WTC11 (cell line): ENCODE data around the gene DEDD2. TPM values are rescaled to one million over a fixed set of nuclear protein-coding genes. Genes with fewer than 3 reads are reported as not detected.

Source experiments
- ATAC-seq: fragments of 200-7000 bp; cut with Tn5 transposase; 2 replicates; pipeline ENCODE4 v1.10.0; 2021; ENCODE audit warnings: mild to moderate bottlenecking, moderate library complexity
- CTCF ChIA-PET: fragments of 300-600 bp; sonication (Branson Sonifier 250); formaldehyde crosslinking; loops from one replicate; lab custom pipeline; 2021; ENCODE audit warnings: antibody characterized with exemption; lab: Charles Lee
- POLR2A ChIA-PET: fragments of 350-600 bp; sonication (Branson Sonifier 250); formaldehyde crosslinking; loops from one replicate; lab custom pipeline; 2021; ENCODE audit warnings: antibody characterized with exemption; lab: Charles Lee
- DNase-seq: peaks from one replicate; pipeline ENCODE4 v3.0.0; 2021; ENCODE audit warnings: low spot score
- H3K27ac Mint-ChIP-seq: 2 replicates; pipeline ENCODE4 v1.8.0; 2021; ENCODE audit warnings: mixed read lengths
- H3K27me3 Mint-ChIP-seq: 2 replicates; pipeline ENCODE4 v1.8.0; 2021; ENCODE audit warnings: low read depth, mild to moderate bottlenecking, moderate library complexity, mixed read lengths
- H3K36me3 Mint-ChIP-seq: 2 replicates; pipeline ENCODE4 v1.8.0; 2021; ENCODE audit warnings: mixed read lengths
- H3K4me1 Mint-ChIP-seq: 2 replicates; pipeline ENCODE4 v1.8.0; 2022; ENCODE audit warnings: mixed read lengths
- H3K4me3 Mint-ChIP-seq: 2 replicates; pipeline ENCODE4 v1.8.0; 2021; ENCODE audit warnings: mild to moderate bottlenecking, moderate library complexity, mixed read lengths
- H3K9me3 Mint-ChIP-seq: 2 replicates; pipeline ENCODE4 v1.8.0; 2021; ENCODE audit warnings: mixed read lengths
- GABPB1 ChIP-seq: sonication (generic); formaldehyde crosslinking; IDR thresholded peaks from 2 replicates; pipeline ENCODE4 v1.8.1; 2023; ENCODE audit warnings: mild to moderate bottlenecking, missing genetic modification reagents
- IRF2 ChIP-seq: sonication (generic); formaldehyde crosslinking; IDR thresholded peaks from 2 replicates; pipeline ENCODE4 v1.8.0; 2022; ENCODE audit warnings: low read depth, missing genetic modification reagents, borderline replicate concordance
- JAZF1 ChIP-seq: fragments of 250-450 bp; sonication (Bioruptor Pico); IDR thresholded peaks from 2 replicates; pipeline ENCODE4 v1.9.0; 2021; ENCODE audit warnings: moderate library complexity, mild to moderate bottlenecking, inconsistent platforms
- NFATC4 ChIP-seq: fragments of 250-450 bp; sonication (Bioruptor Pico); IDR thresholded peaks from 2 replicates; pipeline ENCODE4 v1.9.0; 2021; ENCODE audit warnings: mild to moderate bottlenecking
- NFE2L1 ChIP-seq: sonication (generic); formaldehyde crosslinking; IDR thresholded peaks from 2 replicates; pipeline ENCODE4 v1.8.1; 2023; ENCODE audit warnings: missing genetic modification reagents
- NR1H2 ChIP-seq: sonication (generic); formaldehyde crosslinking; IDR thresholded peaks from 2 replicates; pipeline ENCODE4 v1.9.0; 2021; ENCODE audit warnings: mild to moderate bottlenecking, moderate library complexity, missing genetic modification reagents
- NR2C2 ChIP-seq: sonication (generic); formaldehyde crosslinking; IDR thresholded peaks from 2 replicates; pipeline ENCODE4 v1.8.0; 2022; ENCODE audit warnings: mild to moderate bottlenecking, missing genetic modification reagents
- SMAD3 ChIP-seq: sonication (generic); formaldehyde crosslinking; IDR thresholded peaks from 2 replicates; pipeline ENCODE4 v1.8.0; 2022; ENCODE audit warnings: missing genetic modification reagents, mild to moderate bottlenecking, borderline replicate concordance
- SOX15 ChIP-seq: fragments of 250-450 bp; sonication (Bioruptor Pico); IDR thresholded peaks from 2 replicates; pipeline ENCODE4 v1.9.0; 2021; ENCODE audit warnings: mild to moderate bottlenecking
- ZBTB21 ChIP-seq: sonication (generic); formaldehyde crosslinking; IDR thresholded peaks from 2 replicates; pipeline ENCODE4 v1.8.1; 2023; ENCODE audit warnings: mild to moderate bottlenecking, missing genetic modification reagents, borderline replicate concordance
- ZNF396 ChIP-seq: fragments of 250-450 bp; sonication (Bioruptor Pico); IDR thresholded peaks from 2 replicates; pipeline ENCODE4 v1.8.0; 2021; ENCODE audit warnings: mild to moderate bottlenecking, moderate library complexity, borderline replicate concordance
- ZNF423 ChIP-seq: fragments of 250-450 bp; sonication (Bioruptor Pico); IDR thresholded peaks from 2 replicates; pipeline ENCODE4 v2.1.2; 2022; ENCODE audit warnings: mild to moderate bottlenecking, moderate library complexity
- total RNA-seq: library from RNA; stranded (reverse); gene quantifications from 3 replicates; pipeline ENCODE4 v1.2.3, GENCODE V29; 2021
- TF ChIP-seq, protein P1 (sequence below): sonication (generic); formaldehyde crosslinking; IDR thresholded peaks from 2 replicates; pipeline ENCODE4 v1.8.0; 2022; ENCODE audit warnings: mild to moderate bottlenecking, missing genetic modification reagents
- TF ChIP-seq, protein P2 (sequence below): sonication (generic); formaldehyde crosslinking; conservative IDR thresholded peaks from 2 replicates; pipeline ENCODE4 v1.8.1; 2022; ENCODE audit warnings: mild to moderate bottlenecking, missing genetic modification reagents
- TF ChIP-seq, protein P3 (sequence below): fragments of 250-450 bp; sonication (Bioruptor Pico); conservative IDR thresholded peaks from 2 replicates; pipeline ENCODE4 v1.9.0; 2021; ENCODE audit warnings: mild to moderate bottlenecking
- TF ChIP-seq, protein P4 (sequence below): sonication (generic); formaldehyde crosslinking; IDR thresholded peaks from 2 replicates; pipeline ENCODE4 v1.8.1; 2023; ENCODE audit warnings: mild to moderate bottlenecking, moderate library complexity, missing genetic modification reagents

The DEDD2 gene
- total RNA-seq, 1 experiment from 2014 or later: 37.7 TPM

DNA sequence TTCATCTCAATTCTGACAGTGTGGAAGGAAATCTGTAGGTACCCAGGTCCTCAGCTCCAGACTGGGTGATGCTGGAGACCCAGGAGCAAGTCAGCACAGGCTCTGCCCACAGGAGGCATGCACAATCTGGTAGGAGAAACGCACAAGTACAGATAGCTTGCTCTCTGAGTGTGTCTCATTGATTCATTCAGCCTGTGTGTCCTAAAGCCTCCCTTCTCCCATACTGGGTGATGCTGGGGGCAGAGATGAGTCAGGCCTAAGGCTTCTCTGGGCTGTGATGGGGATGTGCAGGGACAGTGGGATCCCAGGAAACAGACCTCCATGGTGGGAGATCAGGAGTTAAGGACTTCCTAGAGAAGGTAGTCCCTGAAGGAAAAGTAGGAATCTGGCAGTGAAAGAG lies 9.4 kb upstream of the DEDD2 start (continued):
- TF ChIP-seq, protein P1, sequence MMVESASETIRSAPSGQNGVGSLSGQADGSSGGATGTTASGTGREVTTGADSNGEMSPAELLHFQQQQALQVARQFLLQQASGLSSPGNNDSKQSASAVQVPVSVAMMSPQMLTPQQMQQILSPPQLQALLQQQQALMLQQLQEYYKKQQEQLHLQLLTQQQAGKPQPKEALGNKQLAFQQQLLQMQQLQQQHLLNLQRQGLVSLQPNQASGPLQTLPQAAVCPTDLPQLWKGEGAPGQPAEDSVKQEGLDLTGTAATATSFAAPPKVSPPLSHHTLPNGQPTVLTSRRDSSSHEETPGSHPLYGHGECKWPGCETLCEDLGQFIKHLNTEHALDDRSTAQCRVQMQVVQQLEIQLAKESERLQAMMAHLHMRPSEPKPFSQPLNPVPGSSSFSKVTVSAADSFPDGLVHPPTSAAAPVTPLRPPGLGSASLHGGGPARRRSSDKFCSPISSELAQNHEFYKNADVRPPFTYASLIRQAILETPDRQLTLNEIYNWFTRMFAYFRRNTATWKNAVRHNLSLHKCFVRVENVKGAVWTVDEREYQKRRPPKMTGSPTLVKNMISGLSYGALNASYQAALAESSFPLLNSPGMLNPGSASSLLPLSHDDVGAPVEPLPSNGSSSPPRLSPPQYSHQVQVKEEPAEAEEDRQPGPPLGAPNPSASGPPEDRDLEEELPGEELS (CRISPR knock-in tag): no peak
- TF ChIP-seq NFE2L1 (CRISPR knock-in tag): no peak
- TF ChIP-seq NR1H2: no peak

DNA sequence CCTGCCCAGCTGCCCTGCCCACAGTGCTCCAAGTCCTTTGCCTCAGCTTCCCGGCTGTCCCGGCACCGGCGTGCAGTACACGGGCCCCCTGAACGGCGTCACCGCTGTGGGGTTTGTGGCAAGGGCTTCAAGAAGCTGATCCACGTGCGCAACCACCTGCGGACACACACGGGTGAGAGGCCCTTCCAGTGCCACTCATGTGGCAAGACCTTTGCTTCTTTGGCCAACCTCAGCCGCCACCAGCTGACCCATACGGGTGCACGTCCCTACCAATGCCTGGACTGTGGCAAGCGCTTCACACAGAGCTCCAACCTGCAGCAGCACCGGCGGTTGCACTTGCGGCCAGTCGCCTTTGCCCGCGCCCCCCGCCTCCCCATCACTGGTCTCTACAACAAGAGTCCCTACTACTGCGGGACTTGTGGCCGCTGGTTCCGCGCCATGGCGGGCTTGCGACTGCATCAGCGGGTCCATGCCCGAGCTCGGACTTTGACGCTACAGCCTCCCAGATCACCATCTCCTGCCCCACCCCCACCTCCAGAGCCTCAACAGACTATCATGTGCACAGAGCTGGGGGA lies 8.3 kb upstream of the DEDD2 start:
- no peak for ATAC-seq
- no peak for TF ChIP-seq NFATC4 (CRISPR knock-in tag)
- TF ChIP-seq GABPB1: no peak
- no peak overlapping the region for H3K27ac Mint-ChIP-seq
- ChIA-PET POLR2A (no interaction called here), CTCF (no interaction called here)
- no peak overlapping the region for H3K4me3 Mint-ChIP-seq
- peaks cover 2% of the 10 kb centered on the region for H3K4me1 Mint-ChIP-seq
- H3K36me3 Mint-ChIP-seq: peaks cover 41% of the 10 kb centered on the region
- H3K9me3 Mint-ChIP-seq: no peaks in the 10 kb centered on the region
- H3K27me3 Mint-ChIP-seq: no peaks in the 10 kb centered on the region
- no peak for DNase-seq

DNA sequence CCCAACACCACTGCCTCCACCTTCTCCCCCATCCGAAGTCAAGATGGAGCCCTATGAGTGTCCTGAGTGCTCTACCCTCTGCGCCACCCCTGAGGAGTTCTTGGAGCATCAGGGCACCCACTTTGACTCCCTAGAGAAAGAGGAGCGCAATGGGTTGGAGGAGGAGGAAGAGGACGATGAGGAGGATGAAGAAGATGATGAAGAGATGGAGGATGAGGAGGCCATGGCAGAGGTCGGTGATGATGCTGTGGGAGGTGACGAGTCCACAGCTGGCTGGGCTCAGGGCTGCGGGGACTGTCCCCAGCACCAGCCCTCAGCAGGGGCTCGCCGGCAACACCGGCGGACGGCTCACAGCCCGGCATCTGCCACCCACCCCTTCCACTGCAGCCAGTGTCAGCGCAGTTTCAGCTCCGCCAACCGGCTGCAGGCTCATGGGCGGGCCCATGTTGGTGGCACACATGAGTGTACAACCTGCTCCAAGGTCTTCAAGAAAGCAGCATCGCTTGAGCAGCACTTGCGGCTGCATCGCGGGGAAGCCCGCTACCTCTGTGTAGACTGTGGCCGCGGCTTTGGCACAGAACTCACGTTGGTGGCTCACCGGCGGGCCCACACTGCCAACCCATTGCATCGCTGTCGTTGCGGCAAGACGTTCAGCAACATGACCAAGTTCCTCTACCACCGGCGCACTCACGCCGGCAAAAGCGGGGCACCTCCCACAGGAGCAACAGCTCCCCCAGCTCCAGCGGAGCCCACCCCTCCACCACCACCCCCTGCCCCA lies 7.7 kb upstream of the DEDD2 start:
- ChIA-PET POLR2A (no interaction called here), CTCF (no interaction called here)
- no peak overlapping the region for H3K27ac Mint-ChIP-seq
- peaks cover 41% of the 10 kb centered on the region for H3K36me3 Mint-ChIP-seq
- H3K4me1 Mint-ChIP-seq: peaks cover 8% of the 10 kb centered on the region
- no peaks in the 10 kb centered on the region for H3K9me3 Mint-ChIP-seq
- no peak overlapping the region for H3K4me3 Mint-ChIP-seq
- ATAC-seq (no peak), DNase-seq (no peak)
- no peak for TF ChIP-seq IRF2 (CRISPR knock-in tag)
- no peak for TF ChIP-seq ZNF396 (CRISPR knock-in tag)
- no peak for TF ChIP-seq ZBTB21 (CRISPR knock-in tag)
- TF ChIP-seq NR2C2 (CRISPR knock-in tag): no peak
- TF ChIP-seq, protein P1 (CRISPR knock-in tag): no peak
- TF ChIP-seq, protein P2, sequence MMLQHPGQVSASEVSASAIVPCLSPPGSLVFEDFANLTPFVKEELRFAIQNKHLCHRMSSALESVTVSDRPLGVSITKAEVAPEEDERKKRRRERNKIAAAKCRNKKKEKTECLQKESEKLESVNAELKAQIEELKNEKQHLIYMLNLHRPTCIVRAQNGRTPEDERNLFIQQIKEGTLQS (CRISPR knock-in tag): no peak
- no peaks in the 10 kb centered on the region for H3K27me3 Mint-ChIP-seq

DNA sequence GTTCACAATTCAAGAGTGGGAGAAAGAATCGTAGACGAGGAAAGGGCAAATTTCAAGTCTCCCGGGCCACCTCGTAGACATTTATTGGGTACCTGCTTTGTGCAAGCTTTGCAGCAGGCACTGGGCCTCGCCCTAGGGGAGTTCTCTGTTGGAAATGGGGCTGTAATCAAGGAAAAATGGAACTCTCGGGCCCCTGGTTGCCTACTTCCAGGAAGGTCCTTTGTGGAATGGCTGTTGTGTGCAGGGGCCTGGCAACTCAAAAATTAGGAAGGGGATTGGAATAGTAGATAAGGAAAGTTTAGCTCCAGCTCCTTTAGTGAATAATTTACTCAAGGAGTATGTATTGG lies 3.2 kb upstream of the DEDD2 start:
- Mint-ChIP-seq H3K27me3 (no peaks in the 10 kb centered on the region; the same call in 1 of the 2 replicates), H3K4me1 (peaks cover 35% of the 10 kb centered on the region), H3K27ac (peak overlapping the region; percentile 98), H3K4me3 (peak overlapping the region; percentile 97), H3K36me3 (peaks cover 23% of the 10 kb centered on the region), H3K9me3 (no peaks in the 10 kb centered on the region)
- POLR2A ChIA-PET: interaction anchor here (1.0 to 1.2 kb wide), 2 partner anchors 23 to 85 kb away, joined by 3 read pairs; no protein-coding TSS in a partner anchor
- ATAC-seq (no peak), DNase-seq (no peak)
- CTCF ChIA-PET: interaction anchor here (0.8 to 2.5 kb wide), 4 partner anchors 22 to 112 kb away, joined by 3 to 18 read pairs (median 8); partner anchors contain the start of genes GSK3A and POU2F2
- no peak for TF ChIP-seq ZNF423 (CRISPR knock-in tag)
- TF ChIP-seq SMAD3 (CRISPR knock-in tag): no peak
- TF ChIP-seq, protein P1 (CRISPR knock-in tag): no peak
- TF ChIP-seq, protein P3, sequence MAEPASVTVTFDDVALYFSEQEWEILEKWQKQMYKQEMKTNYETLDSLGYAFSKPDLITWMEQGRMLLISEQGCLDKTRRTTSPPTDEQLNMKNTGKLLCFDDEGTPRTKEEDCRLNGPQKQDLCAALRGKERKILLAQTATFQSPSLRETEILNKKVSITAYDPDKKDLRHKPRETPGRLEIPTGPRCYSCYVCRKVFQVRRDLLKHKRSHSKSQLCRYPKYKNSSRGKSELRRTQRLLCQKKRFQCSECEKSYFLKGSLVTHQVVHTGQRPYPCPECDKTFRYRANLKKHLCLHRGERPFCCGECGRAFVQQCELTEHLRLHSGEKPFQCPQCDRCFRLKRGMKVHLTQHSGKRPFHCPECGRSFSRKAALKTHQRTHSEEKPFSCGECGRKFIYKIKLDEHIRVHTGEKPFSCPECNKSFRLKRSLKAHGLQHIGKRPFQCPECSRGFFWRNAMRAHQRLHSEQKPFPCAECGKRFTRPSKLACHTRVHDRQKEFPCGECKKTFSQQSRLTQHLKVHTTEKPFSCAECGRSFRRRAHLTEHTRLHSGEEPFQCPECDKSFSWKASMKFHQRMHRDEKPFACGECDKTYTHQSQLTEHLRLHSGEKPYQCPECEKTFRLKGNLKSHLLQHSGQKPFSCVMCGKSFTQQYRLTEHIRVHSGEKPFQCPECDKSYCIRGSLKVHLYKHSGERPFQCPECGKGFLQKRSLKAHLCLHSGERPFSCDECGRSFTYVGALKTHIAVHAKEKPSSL (CRISPR knock-in tag): no peak
- TF ChIP-seq, protein P4, sequence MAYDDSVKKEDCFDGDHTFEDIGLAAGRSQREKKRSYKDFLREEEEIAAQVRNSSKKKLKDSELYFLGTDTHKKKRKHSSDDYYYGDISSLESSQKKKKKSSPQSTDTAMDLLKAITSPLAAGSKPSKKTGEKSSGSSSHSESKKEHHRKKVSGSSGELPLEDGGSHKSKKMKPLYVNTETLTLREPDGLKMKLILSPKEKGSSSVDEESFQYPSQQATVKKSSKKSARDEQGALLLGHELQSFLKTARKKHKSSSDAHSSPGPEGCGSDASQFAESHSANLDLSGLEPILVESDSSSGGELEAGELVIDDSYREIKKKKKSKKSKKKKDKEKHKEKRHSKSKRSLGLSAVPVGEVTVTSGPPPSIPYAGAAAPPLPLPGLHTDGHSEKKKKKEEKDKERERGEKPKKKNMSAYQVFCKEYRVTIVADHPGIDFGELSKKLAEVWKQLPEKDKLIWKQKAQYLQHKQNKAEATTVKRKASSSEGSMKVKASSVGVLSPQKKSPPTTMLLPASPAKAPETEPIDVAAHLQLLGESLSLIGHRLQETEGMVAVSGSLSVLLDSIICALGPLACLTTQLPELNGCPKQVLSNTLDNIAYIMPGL (CRISPR knock-in tag): no peak
- TF ChIP-seq SOX15 (CRISPR knock-in tag): no peak
- no peak for TF ChIP-seq JAZF1 (CRISPR knock-in tag)
